Ovary (tissue), 3 donors: ENCODE measurements around the gene NELL2.

Experiments
- CTCF ChIP-seq, 3 donors: fragments of 450-650 bp in 2 of 3; fragments of 200-600 bp in 1 of 3; IDR thresholded peaks; one replicate each; pipeline versions ENCODE4 v1.5.1 to v1.8.0; 2016 to 2022; ENCODE audit warnings: antibody characterized with exemption in 3 of 3, mild to moderate bottlenecking in 1 of 3
- POLR2A ChIP-seq: fragments of 450-650 bp; IDR thresholded peaks from one replicate; pipeline ENCODE4 v1.6.1; 2017; ENCODE audit warnings: antibody characterized with exemption, mild to moderate bottlenecking, moderate library complexity
- donor health status: DM: no; HTN: no; CAD: no.

GRCh38 chr12:44571006-44571550 is 305.0 kb downstream of the NELL2 start:
- TF ChIP-seq POLR2A = no peak
- TF ChIP-seq CTCF (IDR thresholded peaks at IDR 0.05) = no peak
